ENCODE data around the gene PITRM1.
"Not testable (repeated sequence)": the region's sequence is repeated elsewhere in the genome, so short reads cannot be mapped to it uniquely, and the experiment has no call there.

PITRM1 gene

GRCh38 chr10:3106328-3106727 is 66.3 kb downstream of the PITRM1 start:
- Histone ChIP-seq H3K4me1 (ENCODE audit: control insufficient read depth in 5 of 5, insufficient read depth in 5 of 5, low read length in 5 of 5) (peaks cover 6 to 31% (median 14%) of the 10 kb centered on the region in 5 donors), H3K36me3 (ENCODE audit: control insufficient read depth in 5 of 5, insufficient read depth in 5 of 5, low read length in 5 of 5) (peaks cover 0 to 49% (median 31%) of the 10 kb centered on the region in 5 donors)
- H3K9me3 ChIP-seq (ENCODE audit: control insufficient read depth in 5 of 5, low read length in 5 of 5); H3K27me3 ChIP-seq (ENCODE audit: control insufficient read depth in 5 of 5, insufficient read depth in 4 of 5, low read length in 5 of 5); H3K27ac ChIP-seq (ENCODE audit: low read depth, low read length); H3K4me3 ChIP-seq (ENCODE audit: low read depth in 1 of 5, low read length in 5 of 5); H3K9ac ChIP-seq (ENCODE audit: low read length in 5 of 5): not testable (repeated sequence)

DNA sequence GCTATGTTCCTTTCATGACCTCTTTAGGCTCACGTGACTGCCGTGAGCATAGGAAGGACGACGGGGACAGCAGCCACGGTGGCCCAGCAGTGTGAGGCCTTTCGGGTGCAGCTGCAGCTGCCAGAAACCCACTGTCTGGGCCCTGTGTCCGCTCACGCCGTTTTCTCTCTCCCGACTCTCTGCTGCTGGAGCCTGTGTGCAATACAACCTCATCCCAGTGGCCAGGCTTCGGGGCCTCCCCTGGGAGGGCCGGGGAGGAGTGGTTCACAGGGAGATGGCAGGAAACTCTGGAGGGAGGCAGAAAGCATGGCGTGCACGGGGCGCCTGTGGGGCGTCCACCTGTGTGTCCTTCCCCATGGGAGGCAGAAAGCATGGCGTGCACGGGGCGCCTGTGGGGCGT is 66.7 kb downstream of the PITRM1 start:
- H3K36me3 ChIP-seq (ENCODE audit: control insufficient read depth in 5 of 5, insufficient read depth in 5 of 5, low read length in 5 of 5) = peaks cover 0 to 44% (median 31%) of the 10 kb centered on the region in 5 donors
- no peak overlapping the region for H3K4me3 ChIP-seq (ENCODE audit: low read depth in 1 of 5, low read length in 5 of 5)
- no peaks in the 10 kb centered on the region for H3K9me3 ChIP-seq (ENCODE audit: control insufficient read depth in 5 of 5, low read length in 5 of 5)
- H3K9ac ChIP-seq (ENCODE audit: low read length in 5 of 5) = no peak overlapping the region
- H3K4me1 ChIP-seq (ENCODE audit: control insufficient read depth in 5 of 5, insufficient read depth in 5 of 5, low read length in 5 of 5) = peaks cover 6 to 26% (median 11%) of the 10 kb centered on the region in 5 donors
- no peak overlapping the region for H3K27ac ChIP-seq (ENCODE audit: low read depth, low read length)
- peaks cover 0 to 4% (median 0%) of the 10 kb centered on the region in 5 donors for H3K27me3 ChIP-seq (ENCODE audit: control insufficient read depth in 5 of 5, insufficient read depth in 4 of 5, low read length in 5 of 5)

DNA sequence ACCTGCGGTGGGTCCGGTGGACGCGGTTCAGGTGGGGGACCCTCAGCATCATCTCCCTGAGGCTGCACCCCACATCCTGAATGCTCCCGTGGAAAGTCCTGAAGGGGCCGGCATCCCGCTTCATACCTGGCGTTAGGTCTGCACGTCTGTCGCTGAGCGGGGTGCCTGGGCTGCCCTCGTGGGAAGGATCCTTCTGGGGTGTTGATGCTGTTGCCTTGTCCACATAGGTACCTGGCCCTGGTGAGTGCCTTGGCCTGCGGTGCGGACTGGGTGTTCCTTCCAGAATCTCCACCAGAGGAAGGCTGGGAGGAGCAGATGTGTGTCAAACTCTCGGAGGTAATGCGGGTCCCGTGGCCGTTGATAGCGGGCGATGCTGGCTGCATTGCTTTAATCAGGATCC is 67.4 kb downstream of the PITRM1 start:
- Histone ChIP-seq H3K9ac (ENCODE audit: low read length in 5 of 5) (no peak overlapping the region), H3K27ac (ENCODE audit: low read depth, low read length) (no peak overlapping the region), H3K4me3 (ENCODE audit: low read depth in 1 of 5, low read length in 5 of 5) (no peak overlapping the region), H3K36me3 (ENCODE audit: control insufficient read depth in 5 of 5, insufficient read depth in 5 of 5, low read length in 5 of 5) (peaks cover 0 to 46% (median 31%) of the 10 kb centered on the region in 5 donors), H3K9me3 (ENCODE audit: control insufficient read depth in 5 of 5, low read length in 5 of 5) (no peaks in the 10 kb centered on the region), H3K27me3 (ENCODE audit: control insufficient read depth in 5 of 5, insufficient read depth in 4 of 5, low read length in 5 of 5) (peaks cover 0 to 5% (median 0%) of the 10 kb centered on the region in 5 donors), H3K4me1 (ENCODE audit: control insufficient read depth in 5 of 5, insufficient read depth in 5 of 5, low read length in 5 of 5) (peaks cover 6 to 26% (median 11%) of the 10 kb centered on the region in 5 donors)

GRCh38 chr10:3104251-3104918 is 68.2 kb downstream of the PITRM1 start:
- Histone ChIP-seq H3K4me3 (ENCODE audit: low read depth in 1 of 5, low read length in 5 of 5) (no peak overlapping the region), H3K36me3 (ENCODE audit: control insufficient read depth in 5 of 5, insufficient read depth in 5 of 5, low read length in 5 of 5) (peaks cover 0 to 47% (median 28%) of the 10 kb centered on the region in 5 donors), H3K27me3 (ENCODE audit: control insufficient read depth in 5 of 5, insufficient read depth in 4 of 5, low read length in 5 of 5) (peaks cover 0 to 5% (median 0%) of the 10 kb centered on the region in 5 donors), H3K27ac (ENCODE audit: low read depth, low read length) (no peak overlapping the region), H3K9ac (ENCODE audit: low read length in 5 of 5) (no peak overlapping the region), H3K4me1 (ENCODE audit: control insufficient read depth in 5 of 5, insufficient read depth in 5 of 5, low read length in 5 of 5) (peaks cover 6 to 31% (median 16%) of the 10 kb centered on the region in 5 donors), H3K9me3 (ENCODE audit: control insufficient read depth in 5 of 5, low read length in 5 of 5) (no peaks in the 10 kb centered on the region)

DNA sequence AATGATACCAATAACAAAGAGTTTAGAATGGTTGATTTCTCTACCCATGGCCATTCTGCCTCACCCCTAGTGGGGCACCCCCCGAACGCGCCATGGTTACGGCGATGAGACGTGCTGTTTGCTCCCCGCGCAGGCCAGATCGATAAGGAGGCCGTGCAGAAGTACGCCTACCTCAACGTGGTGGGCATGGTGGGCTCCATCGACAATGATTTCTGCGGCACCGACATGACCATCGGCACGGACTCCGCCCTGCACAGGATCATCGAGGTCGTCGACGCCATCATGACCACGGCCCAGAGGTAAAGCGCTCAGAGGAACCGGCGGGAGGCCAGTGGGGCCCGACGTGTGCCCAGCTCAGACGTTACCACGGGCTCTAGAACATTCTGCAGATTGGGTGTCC is 68.9 kb downstream of the PITRM1 start:
- peak overlapping the region; percentile 24 for H3K27ac ChIP-seq (ENCODE audit: low read depth, low read length)
- peaks cover 0 to 40% (median 23%) of the 10 kb centered on the region in 5 donors for H3K36me3 ChIP-seq (ENCODE audit: control insufficient read depth in 5 of 5, insufficient read depth in 5 of 5, low read length in 5 of 5)
- H3K4me3 ChIP-seq (ENCODE audit: low read depth in 1 of 5, low read length in 5 of 5) = no peak overlapping the region
- no peak overlapping the region for H3K9ac ChIP-seq (ENCODE audit: low read length in 5 of 5)
- H3K9me3 ChIP-seq (ENCODE audit: control insufficient read depth in 5 of 5, low read length in 5 of 5) = no peaks in the 10 kb centered on the region
- H3K27me3 ChIP-seq (ENCODE audit: control insufficient read depth in 5 of 5, insufficient read depth in 4 of 5, low read length in 5 of 5) = peaks cover 0 to 5% (median 0%) of the 10 kb centered on the region in 5 donors
- peaks cover 6 to 35% (median 20%) of the 10 kb centered on the region in 5 donors for H3K4me1 ChIP-seq (ENCODE audit: control insufficient read depth in 5 of 5, insufficient read depth in 5 of 5, low read length in 5 of 5)

GRCh38 chr10:3102720-3103427 is 69.7 kb downstream of the PITRM1 start:
- peak overlapping the region; percentile 24 for H3K27ac ChIP-seq (ENCODE audit: low read depth, low read length)
- peaks cover 0 to 5% (median 0%) of the 10 kb centered on the region in 5 donors for H3K27me3 ChIP-seq (ENCODE audit: control insufficient read depth in 5 of 5, insufficient read depth in 4 of 5, low read length in 5 of 5)
- peaks cover 5 to 32% (median 20%) of the 10 kb centered on the region in 5 donors for H3K4me1 ChIP-seq (ENCODE audit: control insufficient read depth in 5 of 5, insufficient read depth in 5 of 5, low read length in 5 of 5)
- peaks cover 0 to 33% (median 21%) of the 10 kb centered on the region in 5 donors for H3K36me3 ChIP-seq (ENCODE audit: control insufficient read depth in 5 of 5, insufficient read depth in 5 of 5, low read length in 5 of 5)
- no peaks in the 10 kb centered on the region for H3K9me3 ChIP-seq (ENCODE audit: control insufficient read depth in 5 of 5, low read length in 5 of 5)
- no peak overlapping the region for H3K4me3 ChIP-seq (ENCODE audit: low read depth in 1 of 5, low read length in 5 of 5)
- H3K9ac ChIP-seq (ENCODE audit: low read length in 5 of 5) = no peak overlapping the region

DNA sequence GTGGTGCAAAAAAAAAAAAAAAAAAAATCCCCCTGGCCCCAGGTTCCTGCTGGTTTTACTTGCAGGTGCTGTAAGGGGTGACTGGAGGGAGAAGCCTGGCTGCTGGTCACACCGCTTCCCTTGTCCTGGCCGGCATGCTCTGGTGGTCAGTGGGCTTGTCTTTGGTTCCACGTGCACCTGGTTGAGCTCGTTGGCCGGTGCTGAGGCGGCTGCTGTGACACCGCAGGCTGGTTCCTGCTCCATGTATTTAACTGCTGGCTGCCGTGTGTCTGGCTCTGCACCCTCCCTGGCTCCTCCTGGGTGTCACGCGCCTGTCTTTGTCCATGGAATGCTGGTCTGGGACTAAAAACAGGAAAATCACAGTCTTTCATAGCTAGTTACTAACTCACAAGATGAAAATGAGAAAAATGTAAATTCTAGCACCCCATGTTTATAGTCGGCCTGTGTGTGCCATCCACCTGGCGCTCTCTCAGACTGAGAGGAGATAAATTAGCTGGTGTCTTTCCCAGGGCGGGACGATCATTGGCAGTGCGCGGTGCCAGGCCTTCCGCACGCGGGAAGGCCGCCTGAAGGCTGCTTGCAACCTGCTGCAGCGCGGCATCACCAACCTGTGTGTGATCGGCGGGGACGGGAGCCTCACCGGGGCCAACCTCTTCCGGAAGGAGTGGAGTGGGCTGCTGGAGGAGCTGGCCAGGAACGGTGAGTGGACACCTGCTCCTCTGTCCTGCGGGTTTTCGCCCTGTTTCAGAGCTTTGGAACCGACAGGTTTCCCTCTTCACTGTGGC is 71.5 kb downstream of the PITRM1 start:
- peaks cover 0 to 2% (median 0%) of the 10 kb centered on the region in 5 donors for H3K27me3 ChIP-seq (ENCODE audit: control insufficient read depth in 5 of 5, insufficient read depth in 4 of 5, low read length in 5 of 5)
- H3K9me3 ChIP-seq (ENCODE audit: control insufficient read depth in 5 of 5, low read length in 5 of 5) = no peaks in the 10 kb centered on the region
- H3K36me3 ChIP-seq (ENCODE audit: control insufficient read depth in 5 of 5, insufficient read depth in 5 of 5, low read length in 5 of 5) = peaks cover 0 to 28% (median 13%) of the 10 kb centered on the region in 5 donors
- H3K4me1 ChIP-seq (ENCODE audit: control insufficient read depth in 5 of 5, insufficient read depth in 5 of 5, low read length in 5 of 5) = peaks cover under 1 to 30% (median 22%) of the 10 kb centered on the region in 5 donors
- no peak overlapping the region for H3K9ac ChIP-seq (ENCODE audit: low read length in 5 of 5)
- H3K4me3 ChIP-seq (ENCODE audit: low read depth in 1 of 5, low read length in 5 of 5) = no peak overlapping the region
- no peak overlapping the region for H3K27ac ChIP-seq (ENCODE audit: low read depth, low read length)

- H3K27me3 ChIP-seq (ENCODE audit: control insufficient read depth in 5 of 5, insufficient read depth in 4 of 5, low read length in 5 of 5) = peaks cover 0 to 2% (median 0%) of the 10 kb centered on the region in 5 donors
- no peak overlapping the region for H3K27ac ChIP-seq (ENCODE audit: low read depth, low read length)
- H3K4me1 ChIP-seq (ENCODE audit: control insufficient read depth in 5 of 5, insufficient read depth in 5 of 5, low read length in 5 of 5) = peaks cover 2 to 37% (median 29%) of the 10 kb centered on the region in 5 donors
- H3K36me3 ChIP-seq (ENCODE audit: control insufficient read depth in 5 of 5, insufficient read depth in 5 of 5, low read length in 5 of 5) = peaks cover 0 to 21% (median 9%) of the 10 kb centered on the region in 5 donors
- H3K9me3 ChIP-seq (ENCODE audit: control insufficient read depth in 5 of 5, low read length in 5 of 5) = no peaks in the 10 kb centered on the region
- no peak overlapping the region for H3K9ac ChIP-seq (ENCODE audit: low read length in 5 of 5)
- no peak overlapping the region for H3K4me3 ChIP-seq (ENCODE audit: low read depth in 1 of 5, low read length in 5 of 5)
Measured at GRCh38 chr10:3100093-3100792, 72.3 kb downstream of the PITRM1 start.

GRCh38 chr10:3099291-3100092 is 73.1 kb downstream of the PITRM1 start:
- Histone ChIP-seq H3K27me3 (ENCODE audit: control insufficient read depth in 5 of 5, insufficient read depth in 4 of 5, low read length in 5 of 5) (peaks cover 0 to 2% (median 0%) of the 10 kb centered on the region in 5 donors), H3K4me1 (ENCODE audit: control insufficient read depth in 5 of 5, insufficient read depth in 5 of 5, low read length in 5 of 5) (peaks cover 2 to 40% (median 36%) of the 10 kb centered on the region in 5 donors), H3K9ac (ENCODE audit: low read length in 5 of 5) (no peak overlapping the region), H3K36me3 (ENCODE audit: control insufficient read depth in 5 of 5, insufficient read depth in 5 of 5, low read length in 5 of 5) (peaks cover 0 to 14% (median 8%) of the 10 kb centered on the region in 5 donors), H3K9me3 (ENCODE audit: control insufficient read depth in 5 of 5, low read length in 5 of 5) (no peaks in the 10 kb centered on the region), H3K27ac (ENCODE audit: low read depth, low read length) (peak overlapping the region; percentile 9), H3K4me3 (ENCODE audit: low read depth in 1 of 5, low read length in 5 of 5) (no peak overlapping the region)
